NCI-H146 (cell line): ENCODE results near the gene TSEN34.
A peak's percentile ranks its signal among the peaks of the same experiment; 100 is the strongest.
"Not testable (repeated sequence)": the region's sequence is repeated elsewhere in the genome, so short reads cannot be mapped to it uniquely, and the experiment has no call there.

ENCODE experiments used
- DNase-seq: peaks from one replicate; lab custom pipeline; 2025; lab: John Stamatoyannopoulos, UW

Gene TSEN34

DNA sequence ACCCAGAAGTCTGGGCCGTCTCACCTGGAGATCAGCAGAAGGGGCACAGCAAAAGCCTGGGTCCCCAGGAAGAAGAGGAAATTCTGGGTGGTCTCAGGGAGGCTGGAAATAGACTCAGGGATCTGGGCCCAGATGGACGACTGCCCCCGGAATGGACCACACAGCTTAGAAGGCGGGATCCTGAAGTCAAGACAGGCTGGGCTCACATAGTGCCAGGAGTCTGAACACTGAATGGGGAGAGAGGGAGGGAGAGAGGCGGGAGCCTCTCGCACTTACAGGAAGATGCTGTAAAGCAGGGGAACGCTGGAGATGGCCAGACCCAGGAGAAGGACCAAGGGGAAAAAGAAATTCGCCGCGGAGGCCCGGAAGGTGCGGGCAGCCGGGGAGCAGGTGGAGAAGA lies 30.3 kb upstream of the TSEN34 start:
- DNase-seq, result peak; percentile 56

DNA sequence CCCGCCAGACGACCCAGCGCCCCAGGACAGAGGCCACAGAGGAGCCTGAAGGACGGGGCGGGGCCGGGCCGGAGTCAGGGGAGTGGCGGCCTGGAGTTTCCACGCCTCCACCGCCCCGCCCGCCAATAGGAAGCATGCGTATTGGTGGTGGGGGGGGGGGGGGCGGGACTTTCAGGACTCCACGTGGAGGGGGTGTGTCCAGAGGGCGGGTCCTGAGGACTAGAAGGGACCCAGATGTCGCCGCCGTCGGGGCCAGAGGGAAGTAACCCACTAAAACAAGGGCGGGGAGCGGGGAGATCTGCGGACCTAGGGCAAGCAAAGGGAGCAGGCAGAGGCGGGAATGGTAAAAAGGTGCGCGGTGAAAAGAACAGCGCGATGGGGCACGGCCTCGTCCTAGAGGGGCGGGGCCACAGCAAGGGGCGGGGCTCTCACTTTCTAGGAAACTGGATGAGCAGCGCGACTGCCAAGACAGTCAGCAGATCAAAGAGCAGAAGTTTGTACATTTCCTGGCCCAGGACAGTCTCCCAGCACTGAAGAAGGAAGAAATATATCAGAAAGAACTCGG lies 28.8 kb upstream of the TSEN34 start:
- peak; percentile 88 for DNase-seq

DNA sequence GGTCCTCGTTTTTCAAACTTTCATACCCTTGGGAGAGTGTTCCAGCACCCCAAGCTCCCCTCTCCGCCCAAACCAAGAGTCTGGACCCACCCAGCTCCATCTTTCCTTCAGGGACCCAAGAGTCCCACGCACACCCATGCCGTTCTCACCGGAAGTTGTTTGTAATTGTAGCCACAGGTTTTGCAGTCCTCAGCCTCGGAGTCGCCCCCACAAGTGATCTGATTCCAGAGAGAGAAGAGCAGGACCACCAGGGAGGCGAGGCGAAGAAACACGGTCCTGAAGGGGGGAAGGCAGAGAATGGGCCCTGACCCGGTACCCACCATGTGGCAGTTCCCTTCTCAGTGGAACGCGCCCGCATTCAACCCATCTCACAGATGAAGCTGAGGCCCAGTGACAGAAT lies 28.2 kb upstream of the TSEN34 start:
- DNase-seq, result no peak

DNA sequence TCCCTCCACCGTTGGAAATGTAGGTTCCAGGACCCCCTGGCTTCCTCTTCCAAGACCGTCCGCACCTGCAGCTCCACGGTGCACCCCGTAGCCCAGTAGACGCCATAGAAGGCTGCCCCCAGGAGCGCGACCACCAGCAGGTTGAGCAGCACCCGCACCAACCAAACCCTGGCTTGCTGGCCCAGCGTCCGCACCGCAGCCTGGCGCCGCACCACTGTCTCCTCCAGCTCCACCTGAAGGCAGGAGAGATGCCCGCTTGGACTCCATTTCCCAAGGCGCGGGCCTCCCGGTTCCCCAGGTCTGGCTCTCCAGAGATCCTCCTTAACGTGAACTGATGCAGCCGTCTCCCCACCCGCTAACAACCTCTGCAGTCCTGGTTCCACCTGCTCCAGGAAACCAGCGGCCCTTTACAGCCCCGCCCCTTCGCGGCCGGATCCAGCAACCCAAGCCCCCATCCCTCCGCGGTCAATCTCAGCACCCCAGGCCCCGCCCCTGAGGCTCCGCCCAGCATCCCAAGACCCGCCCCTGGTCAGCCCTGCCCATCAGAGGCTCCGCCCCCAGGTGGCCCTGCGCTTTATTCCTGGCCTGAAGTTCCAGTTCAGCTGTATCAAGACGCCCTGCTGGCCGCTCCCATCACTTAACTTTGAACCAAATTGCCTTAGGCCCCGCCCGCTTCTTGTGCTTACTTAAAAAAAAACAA lies 26.6 kb upstream of the TSEN34 start:
- DNase-seq, result peak; percentile 82

DNA sequence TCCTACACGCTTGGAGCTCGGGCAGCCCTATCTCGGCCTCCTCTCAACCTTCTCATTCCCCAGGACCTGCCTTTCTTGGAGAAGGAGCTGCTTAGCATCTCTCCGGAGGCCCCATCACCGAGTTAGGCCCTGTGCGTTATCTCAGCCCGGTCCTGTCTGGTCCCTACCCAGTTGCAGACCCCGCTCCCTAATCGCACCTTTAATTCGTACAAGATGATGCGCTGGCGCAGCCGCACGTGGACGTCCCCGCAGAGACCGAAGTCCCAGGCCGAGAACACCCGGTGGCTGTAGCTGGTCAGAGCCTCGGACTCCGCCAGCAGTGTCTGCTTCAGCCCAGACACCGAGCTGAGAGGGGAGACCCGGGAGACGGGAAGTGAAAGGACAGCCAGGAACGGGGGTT lies 25.9 kb upstream of the TSEN34 start:
- DNase-seq, result no peak

DNA sequence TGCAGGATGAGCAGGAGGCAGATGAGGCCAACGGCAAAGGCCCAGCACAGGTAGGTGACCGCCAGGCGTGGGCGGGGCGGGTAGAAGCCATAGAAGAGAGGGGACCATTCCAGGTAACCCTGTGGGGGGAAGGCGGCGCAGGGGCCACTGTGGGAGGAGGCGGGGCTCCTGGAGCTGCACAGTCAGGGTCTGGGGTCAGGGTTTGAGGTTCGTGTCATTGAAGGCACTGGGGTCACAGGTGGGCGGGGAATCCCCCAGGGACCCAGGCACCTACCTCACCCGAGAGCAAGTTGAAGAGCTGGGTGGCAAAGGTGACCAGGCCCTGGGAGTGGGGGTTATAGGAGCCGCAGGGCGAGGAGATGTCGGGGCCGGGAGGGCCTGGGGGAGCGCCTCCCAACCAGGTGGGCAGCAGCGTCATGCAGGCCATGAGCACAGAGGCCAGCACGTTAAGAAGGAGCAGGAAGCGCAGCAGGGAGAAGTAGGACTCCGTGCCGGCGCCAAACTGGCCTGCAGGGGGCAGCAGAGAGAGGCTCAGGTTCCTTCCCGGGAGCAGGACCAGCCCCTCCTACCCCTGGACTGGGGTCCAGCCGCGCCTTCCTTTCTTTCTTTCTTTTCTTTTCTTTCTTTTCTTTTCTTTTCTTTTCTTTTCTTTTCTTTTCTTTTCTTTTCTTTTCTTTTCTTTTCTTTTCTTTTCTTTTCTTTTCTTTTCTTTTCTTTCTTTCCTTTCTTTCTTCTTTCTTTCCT lies 22.8 kb upstream of the TSEN34 start:
- DNase-seq, result peak; percentile 86

DNA sequence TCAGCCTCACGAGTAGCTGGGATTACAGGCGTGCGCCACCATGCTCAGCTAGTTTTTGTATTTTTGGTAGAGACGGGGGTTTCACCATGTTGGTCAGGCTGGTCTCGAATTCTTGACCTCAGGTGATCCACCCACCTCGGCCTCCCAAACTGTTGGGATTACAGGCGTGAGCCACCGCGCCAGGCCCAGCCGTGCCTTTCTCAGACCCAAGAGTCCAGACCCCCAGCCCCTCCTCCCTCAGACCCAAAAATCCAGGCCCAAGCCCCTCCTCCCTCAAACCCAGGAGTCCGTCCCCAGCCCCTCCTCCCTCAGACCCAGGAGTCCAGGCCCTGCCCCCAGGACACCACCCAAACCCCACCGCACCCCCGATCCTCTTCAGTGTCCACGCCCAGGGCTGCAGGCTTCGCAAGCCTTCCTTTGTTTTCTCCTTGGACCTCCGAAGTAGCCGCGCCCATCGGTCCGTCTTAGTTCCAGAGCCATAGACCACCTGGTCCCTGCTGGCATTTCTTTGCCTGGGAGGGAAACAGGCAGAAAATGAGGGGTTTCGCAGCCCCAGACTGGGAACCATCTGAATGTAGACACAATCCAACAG lies 21.9 kb upstream of the TSEN34 start:
- DNase-seq, result no peak

DNA sequence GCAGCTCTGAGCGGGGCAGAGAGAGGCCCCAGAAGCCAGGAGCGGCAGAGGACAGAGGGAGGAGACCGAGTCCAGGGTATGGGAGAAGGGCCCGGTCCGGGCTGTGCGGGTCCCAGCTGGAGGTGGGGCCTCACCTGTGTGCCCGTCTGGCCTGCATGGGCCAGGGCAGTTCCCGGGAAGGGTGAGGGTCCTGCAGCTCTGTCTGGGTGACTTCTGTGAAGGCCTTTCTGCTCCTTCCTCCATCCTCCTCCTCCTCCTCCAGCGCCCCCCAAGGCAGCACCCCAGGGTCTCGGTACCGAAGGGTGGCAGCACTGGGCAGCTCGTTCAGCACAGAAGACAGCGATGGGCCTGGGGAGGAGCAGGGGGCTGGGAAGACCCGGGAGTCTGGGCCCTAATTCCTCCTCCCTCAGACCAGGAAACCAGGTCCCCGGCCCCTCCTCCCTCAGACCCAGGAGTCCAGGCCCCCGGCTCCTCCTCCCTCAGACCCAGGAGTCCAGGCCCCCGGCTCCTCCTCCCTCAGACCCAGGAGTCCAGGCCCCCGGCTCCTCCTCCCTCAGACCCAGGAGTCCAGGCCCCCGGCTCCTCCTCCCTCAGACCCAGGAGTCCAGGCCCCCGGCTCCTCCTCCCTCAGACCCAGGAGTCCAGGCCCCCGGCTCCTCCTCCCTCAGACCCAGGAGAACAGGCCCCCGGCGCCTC lies 19.2 kb upstream of the TSEN34 start:
- not testable (repeated sequence) for DNase-seq

DNA sequence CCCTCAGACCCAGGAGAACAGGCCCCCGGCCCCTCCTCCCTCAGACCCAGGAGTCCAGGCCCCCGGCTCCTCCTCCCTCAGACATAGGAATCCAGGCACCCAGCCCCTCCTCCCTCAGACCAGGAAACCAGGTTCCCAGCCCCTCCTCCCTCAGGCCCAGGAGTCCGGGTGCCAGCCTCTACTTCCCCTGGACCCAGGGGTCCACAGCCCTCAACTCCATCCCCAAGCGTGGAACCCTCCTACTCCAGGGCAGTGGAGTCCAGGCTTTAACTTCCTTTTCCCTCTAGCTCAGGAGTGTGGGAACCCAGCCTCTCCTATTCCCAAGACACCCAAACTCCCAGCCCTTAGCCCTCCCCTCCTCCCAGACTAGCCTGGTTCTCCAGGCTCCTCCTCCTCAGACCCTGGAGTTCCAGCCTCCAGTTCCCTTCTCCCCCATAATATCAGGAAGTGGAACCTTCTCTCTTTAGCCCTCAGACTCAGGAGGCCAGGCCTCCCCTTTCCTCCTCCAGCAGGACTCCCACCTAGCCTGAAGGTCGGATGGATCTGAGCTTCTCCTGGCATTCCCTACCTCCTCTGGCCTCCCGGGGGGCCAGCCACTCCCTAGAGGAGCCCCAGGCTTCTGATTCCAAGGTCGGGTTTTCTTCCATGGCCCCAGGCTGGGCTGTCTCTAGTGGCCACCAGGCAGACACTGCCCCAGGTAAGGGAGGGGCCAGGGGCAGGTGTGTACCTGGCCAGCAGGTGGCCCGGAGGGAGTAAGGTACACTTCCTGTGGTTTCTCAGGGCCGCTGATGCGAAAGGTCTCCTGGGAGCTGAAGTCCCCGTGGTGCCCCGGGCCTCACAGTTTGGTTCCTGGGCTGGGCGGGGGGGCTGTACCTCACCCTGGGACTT lies 18.4 kb upstream of the TSEN34 start, which contains the start of gene TMC4:
Gene TMC4, minus strand, starts transcription at position 690 of the 888 bp plus-strand sequence. Its CDS starts 43 bp downstream, at position 647.
- peak; percentile 94 for DNase-seq

DNA sequence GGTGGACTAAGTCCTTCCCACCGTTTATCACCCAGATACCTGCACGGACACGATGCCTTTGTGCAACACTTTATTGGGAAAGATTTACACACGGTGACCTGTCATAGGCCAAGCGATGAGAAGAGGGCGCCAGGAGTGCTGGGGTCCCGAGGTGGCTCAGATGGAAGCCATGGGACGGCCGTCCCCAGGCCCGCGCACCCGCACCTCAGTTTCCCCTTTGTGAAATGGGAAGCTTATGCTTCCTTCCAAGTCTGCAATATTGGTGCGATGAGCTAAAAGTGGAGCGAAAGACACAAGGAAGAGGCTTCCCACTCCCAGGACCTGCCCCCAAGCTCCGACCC lies 17.8 kb upstream of the TSEN34 start:
- DNase-seq, result no peak

DNA sequence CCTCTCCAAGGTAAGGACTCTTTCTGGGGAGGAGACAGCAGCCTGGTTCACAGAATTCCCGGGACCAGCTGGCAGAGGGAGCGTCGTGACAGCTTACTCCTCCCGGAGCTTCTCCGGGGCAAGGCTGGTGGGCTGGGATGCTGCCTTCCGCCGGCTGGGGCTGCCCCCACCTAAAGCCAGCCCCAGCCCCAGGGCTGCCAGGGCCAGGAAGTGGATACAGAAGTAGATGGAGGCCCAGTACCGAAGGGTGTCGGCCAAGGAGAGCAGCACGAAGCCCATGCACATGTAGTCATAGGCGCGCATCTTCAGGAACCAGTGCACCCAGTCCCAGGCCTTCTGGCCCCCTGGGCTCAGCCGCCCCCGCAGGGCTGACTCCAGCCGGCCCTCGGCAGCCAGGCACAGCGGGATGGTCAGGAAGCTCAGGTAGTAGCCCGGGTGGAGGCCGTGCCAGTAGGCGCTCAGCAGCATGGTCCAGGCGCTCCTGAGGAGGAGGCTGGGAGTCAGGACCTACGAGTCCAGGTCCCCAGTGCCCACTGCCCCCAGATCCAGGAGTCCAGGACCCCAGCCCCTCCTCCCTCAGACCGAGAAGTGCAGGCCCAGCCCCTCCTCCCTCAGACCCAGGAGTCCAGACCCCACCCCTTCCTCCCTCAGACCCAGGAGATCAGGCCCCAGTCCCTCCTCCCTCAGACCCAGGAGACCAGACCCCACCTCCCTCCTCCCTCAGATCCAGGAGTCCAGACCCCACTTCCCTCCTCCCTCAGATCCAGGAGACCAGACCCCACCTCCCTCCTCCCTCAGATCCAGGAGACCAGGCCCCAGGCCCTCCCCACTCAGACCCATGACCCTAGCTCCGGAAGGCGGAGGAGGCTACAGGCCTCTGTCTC lies 16.9 kb upstream of the TSEN34 start:
- DNase-seq, result no peak

DNA sequence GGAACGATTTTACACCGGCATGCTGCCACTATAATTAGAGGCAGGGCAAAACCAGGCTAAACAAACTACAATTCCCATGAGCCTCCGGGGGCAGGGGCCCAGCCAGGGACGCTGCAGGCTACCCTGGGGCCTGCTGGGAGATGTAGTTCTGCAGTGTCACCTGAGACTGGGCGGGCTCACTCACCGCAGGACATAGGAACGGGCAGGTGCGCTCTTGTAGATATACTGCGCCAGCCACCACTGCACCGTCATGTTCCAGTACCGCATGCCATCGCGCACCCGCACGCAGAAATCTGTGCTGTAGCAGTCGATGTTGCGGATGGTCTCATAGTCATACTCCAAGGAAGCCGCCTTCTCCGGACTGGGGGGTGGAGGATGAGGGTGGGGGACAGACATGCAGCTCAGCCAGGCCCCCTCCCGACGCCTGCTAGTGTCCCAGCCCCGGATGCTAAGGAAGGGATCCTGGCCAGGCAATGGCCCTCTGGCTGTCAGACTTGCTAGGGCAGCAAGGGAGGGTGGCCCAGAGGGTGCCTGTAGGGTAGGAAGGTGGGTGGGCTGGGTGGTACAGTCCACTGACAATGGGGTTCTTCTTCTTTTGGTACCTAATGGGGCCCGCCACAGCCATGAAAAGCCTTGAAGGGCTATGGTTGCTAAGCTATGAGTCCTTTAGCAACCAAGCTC lies 12.4 kb upstream of the TSEN34 start:
- DNase-seq, result peak; percentile 19

DNA sequence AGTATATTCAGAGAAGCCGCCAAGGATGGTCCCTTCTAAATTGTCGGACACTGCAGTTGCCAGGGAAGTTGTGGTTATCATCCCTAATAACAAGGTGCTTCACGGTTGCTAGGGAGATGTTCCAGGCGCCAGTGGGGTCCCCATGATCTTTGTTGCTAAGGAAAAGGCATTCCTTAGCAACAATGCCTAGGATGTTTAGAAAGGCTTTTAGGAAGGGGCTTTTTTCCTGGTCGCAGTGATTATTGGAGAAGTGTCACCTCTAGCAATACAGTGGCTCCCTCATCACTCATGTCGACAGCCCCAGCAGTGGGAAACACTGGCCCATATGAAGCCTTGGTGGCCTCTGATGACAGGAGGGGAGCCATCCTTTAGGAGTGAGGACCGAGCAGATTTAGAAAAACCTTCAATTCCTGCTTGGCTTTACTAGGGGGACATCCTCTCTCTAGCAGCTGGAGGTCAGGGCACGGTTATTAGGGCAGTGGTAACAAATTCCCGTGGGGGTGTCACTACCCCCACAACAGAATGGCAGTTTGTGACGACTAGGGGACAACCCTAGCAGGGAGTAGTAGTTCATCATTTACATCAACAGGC lies 11.8 kb upstream of the TSEN34 start:
- DNase-seq, result no peak

DNA sequence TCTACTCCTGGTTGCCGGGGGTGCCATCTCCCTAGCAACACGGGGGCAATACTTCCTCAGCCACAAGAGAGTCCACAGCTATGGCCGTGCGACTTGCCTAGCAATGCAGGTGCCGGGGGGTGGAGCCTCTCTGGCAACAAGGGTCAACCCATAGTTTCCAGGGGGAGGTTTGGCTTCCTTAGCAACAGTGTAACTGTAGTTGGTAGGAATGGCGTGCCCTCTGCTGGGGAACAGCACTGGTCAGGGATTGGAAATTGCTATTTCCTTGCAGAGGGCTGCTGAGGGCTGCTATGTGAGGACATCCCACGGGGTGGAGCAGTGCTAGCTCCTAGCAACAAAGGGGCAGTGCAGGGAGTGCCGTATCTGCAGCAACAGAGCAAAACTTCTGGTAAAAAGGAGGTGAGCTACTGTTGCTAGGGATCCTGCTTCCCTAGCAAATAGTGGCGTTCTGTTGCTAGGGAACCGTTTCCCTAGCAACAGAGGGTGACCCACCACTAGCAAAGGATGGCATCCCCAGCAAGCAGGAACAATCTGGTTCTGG lies 11.1 kb upstream of the TSEN34 start:
- peak; percentile 82 for DNase-seq

DNA sequence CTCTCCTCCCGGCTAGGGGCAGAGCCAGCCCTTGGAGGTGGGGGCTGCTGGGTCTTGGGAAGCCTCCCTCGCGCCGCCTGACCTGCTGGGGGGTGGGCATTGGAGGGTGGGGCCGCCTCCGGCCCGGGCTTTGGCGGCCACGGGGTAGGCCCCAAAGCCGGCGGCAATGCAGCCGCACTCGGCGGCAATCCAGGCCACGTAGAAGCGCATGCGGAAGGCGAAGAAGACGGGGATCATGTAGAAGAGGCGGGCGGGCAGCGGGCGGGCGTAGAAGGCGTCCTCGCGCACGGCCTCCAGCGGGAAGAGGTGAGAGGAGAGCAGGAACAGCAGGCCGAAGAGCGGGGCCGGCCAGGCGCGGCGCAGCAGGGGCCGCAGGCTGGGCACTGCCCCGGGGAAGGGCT lies 10.4 kb upstream of the TSEN34 start:
- no peak for DNase-seq

DNA sequence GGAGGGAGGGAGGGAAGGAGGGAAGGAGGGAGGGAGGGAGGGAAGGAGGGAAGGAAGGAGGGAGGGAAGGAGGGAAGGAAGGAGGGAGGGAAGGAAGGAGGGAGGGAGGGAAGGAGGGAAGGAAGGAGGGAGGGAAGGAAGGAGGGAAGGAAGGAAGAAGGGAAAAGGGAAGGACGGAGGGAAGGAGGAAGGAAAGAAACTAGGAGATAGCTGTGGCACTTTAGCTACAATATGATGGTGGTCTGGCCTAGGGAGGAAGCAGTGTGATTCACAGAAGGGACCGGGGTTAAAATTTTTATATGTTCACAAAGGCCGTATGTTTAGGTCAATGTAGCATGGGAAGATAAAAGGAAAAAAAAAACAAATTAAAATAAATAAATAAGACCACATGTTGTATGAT lies 9.2 kb upstream of the TSEN34 start:
- DNase-seq, result not testable (repeated sequence)

DNA sequence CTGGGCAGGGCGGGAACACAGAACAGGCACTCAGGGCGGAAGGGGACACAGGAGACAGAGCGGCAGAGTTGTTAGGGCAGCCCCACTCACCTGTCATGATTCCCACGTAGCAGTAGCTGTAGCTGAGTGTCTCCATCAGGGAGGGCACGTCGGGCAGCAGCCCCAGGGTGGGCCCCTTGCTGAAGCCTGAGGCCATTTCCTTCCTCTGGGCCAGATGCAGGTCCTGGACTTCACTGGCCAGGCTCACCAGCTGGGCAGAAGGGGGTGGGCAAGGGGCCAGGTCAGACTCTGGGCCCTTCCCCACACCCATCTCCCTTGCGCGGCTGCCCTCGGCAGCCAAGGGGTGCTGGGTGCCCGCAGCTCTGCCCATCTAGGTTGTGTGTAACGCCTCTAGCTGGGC lies 7.7 kb upstream of the TSEN34 start:
- no peak for DNase-seq

DNA sequence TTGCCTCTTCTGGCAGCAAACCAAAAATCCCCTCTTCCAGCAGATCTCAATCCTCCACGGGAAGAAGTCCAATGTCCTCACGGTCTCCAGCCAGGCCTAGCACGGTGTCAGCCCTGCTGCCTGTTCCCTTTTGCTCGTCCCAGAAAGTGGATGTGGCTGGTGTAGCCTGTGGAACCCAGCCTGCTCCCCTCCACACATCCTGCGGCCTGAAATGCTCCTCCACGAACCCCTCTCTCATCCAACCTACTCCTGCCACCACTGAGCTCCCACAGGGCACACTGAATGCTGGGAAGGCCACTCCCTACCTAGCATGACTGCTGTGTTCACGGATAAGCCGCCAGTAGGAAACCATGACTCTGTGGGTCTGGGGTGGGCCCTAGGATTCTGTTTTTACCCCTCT lies 4.8 kb upstream of the TSEN34 start:
- DNase-seq, result no peak

DNA sequence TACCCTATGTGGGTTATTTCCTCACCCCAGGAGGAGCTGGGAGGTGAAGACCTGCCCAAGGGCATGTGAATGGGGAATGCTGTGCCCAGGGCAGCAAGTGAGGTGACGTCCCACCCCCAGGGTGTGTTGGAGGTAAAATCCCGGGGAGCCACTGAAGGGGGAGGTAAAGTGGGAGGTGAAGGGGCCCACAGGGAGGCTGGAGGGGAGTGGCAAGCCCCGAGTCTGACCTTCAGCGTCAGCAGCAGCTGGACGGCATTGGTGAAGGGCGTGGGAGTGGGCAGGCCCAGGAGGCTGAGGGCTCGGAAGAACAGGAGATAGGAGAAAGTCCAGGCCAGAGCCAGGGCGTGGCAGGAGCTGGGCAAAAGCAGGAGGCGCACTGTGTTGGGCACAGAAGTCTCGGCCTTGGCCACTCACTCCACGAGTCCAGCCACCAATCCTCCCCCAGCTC lies 4.2 kb upstream of the TSEN34 start:
- DNase-seq, result no peak
